NCI-H2107 (cell line): ENCODE measurements around the gene SAMD10.
"Not testable (repeated sequence)": the region's sequence is repeated elsewhere in the genome, so short reads cannot be mapped to it uniquely, and the experiment has no call there.

Experiments used
- DNase-seq: peaks from one replicate; lab custom pipeline; 2025; lab: John Stamatoyannopoulos, UW

SAMD10 gene

DNA sequence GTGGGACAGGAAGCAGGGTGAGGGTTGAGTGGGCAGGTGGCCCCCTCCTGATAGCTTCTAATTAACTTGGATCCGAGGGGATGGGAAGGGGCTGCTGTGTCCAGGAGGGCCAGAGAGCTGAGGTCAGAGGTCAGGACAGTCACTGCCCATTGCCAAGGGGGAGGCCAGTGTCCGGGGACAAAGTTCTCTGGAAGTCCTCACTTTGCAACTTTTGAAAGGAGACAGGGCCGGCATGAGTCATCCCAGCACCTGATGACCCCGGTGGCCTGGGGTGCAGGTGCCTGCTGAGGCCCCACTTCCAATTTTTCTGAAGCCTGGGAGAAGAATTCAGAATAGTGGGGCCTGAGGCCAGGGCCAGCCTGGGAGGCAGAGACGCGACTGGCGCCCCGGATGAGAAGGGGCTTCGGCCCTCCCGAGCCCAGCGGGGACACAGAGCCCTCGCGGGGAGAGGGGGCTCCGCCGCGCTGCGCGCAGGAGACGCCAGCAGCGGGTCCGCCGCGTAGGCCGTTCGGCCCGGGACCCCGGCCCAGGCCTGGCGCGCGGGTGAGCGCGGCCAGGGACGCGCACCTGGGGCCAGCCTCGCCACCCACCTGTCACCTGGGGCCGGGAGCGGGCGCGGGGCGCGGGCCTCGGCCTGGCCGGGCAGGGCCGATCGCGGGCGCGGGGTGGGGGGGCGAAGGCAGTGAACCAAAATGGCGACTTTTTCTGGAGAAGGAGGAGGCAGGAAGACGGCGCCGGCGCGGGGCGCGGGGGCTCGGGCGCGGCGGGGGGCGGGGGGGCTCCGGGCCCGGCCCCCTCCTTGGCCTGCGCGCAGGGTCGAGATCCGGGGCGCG lies 10.3 kb downstream of the SAMD10 start:
- DNase-seq = no peak

DNA sequence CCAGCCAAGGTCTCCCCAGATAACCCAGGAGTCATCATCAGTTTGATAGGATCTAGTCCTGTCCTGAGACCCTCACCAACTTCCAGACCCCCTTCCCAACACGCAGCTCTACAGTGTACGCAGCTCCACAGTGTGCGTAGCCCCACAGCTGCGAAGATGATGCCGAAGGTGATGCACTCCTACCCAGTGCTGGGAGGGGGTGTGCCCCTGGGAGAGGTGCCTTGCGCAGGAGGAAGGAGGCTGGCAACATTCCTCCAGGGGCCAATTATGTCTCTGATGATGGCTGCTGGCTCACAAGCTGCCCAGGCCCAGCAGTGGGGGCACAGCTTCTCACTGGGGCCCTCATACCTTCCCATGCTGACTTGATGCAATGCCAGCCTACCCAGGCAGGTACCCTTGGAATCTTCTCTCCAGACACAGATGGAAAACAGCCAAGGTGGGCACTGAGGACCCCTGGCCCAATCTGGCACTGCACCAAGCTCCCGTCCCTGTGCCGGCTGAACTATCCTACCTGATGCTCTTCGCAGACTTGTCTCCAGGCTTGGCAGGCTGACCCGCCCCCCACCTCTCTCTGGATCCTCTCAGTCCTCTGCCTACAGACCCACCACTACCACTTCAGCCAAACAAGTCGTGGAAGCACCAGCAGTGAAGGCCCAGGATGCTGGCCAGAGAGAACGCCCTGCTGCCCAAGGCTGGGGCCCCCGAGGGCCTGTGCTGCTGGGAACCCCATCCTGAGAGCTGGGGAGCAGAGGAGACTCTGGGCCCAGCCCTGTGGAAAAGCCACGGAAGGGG lies 11.1 kb downstream of the SAMD10 start:
- no peak for DNase-seq

DNA sequence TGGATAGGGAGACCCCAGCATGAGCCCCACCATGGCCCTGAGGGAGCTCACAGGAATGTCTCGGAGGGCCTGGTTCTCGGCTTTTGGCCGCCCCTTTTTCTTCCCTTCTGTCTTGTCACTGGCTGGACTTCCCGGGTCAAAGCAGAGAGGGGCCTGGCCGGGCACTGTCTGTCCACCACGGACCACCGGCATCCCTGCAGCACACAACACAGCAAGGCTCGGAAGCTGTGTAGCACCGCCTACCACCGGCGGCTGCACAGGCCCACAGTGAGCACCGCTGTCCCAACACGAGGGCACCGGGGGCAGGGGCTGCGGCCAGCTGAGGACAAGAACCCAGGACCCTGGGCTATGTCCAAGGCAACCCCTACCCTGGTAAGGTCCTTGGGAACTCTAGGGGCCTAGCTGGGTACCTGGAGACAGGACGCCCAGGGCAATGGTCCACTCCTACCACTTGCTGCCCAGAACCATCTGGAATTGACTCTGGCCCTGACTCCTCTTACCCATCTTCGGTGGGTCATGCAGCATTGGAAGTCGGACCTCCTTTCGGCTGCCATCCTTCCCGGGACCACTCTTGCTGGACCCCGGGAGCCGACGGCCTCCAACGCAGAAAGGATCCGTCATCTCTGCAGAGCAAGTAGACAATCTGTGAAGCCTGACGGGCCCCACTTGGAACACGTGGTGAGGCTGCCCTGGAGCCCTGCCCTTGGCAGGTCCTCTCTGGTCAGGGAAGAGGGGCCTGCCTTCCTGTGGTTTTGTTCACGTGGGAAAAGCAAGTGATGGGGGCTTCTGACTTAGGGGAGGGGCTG lies 11.9 kb downstream of the SAMD10 start:
- no peak for DNase-seq

DNA sequence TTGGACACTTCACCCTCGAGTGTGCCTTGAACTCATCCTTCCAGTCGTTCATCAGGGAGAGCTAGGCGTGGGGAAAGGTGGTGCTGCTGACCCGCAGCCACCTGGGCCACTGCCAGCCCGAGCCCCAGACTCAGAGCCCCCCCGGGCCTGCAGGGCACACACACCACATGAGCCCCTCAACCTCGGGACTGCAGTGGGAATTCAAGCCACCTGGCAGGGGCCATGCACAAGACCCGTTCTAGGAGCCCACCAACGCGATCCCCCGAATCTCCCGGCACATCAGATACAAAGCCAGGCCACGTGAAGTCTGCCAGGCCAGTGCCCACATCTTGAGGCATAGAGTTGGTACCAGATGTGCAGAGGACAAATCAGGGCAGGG lies 12.5 kb downstream of the SAMD10 start:
- DNase-seq = no peak

DNA sequence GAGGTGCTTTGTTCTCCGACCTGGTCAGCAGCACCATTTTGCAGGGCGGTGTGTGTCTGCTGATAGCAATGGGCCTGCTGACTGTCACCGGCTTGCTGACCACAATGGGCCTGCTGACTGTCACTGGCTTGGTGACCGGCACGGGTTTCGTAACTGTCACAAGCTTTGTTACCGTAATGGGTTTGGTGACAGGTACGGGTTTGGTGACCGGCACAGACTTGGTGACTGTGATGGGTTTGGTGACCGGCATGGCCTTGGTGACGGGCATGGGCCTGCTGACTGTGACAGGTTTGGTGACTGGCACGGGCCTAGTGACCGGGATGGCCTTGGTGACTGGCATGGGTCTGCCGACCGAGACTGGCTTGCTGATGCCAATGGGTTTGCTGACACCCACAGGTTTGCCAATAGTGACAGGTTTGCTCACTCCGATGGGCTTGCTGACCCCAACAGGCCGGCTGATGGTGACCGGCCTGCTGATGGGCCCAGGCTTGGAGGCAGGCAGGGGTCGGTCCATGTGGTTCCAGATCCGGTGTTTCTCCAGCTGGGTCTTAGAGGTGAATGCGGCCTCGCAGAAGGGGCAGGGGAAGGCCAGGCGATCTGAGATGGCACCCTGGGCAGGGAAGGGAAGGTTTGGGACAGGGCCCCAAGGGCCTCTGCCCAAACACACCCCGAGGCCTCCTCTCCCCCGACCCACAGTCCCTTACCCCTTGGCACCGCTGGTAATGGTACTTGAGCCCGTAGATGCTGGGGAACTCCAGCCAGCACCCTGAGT lies 13.1 kb downstream of the SAMD10 start:
- no peak for DNase-seq

DNA sequence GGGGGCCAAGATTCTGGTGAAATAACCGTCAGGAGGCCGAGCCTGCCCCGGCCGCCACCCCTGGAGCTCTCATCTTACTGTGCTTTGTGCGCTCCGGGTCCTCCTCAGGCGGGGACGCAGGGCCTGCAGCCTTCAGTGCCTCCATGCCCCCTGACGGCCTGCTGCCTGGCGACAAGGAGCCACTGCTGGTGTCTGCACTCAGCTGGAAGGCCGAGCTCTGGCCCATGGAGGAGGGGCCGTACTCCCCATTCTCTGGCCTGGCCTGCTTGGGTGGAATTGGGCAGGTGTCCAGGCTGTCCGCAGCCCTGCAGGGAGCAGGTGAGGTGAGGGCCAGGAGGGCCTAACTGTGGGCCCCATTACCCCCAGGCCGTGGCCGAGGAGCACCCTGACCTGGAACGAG lies 15.0 kb downstream of the SAMD10 start:
- DNase-seq = no peak

DNA sequence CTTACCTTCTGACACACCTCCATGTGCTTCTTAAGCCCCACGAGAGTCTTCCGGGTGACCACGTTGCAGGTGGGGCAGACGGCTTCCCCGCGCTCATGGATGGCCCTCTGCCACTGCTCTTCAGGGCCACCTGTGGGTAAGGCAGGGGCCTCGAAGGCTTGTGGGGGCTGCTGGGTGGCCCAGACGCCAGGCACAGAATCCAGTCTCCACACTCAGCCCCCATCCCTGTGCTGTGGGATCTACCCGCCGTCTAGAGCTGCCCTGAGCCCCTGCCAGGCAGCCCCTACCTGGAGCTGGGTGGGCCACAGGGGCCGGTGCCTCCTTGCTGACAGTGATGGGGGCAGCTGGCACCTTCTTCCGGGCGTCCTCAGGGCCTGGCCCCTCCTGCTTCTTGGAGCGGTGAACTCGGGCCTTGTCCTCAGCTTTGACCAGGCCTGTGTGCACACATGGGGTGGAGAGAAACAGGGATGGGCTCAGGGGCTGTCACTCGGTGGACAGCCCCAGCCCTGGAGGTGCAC lies 15.6 kb downstream of the SAMD10 start:
- DNase-seq = no peak

DNA sequence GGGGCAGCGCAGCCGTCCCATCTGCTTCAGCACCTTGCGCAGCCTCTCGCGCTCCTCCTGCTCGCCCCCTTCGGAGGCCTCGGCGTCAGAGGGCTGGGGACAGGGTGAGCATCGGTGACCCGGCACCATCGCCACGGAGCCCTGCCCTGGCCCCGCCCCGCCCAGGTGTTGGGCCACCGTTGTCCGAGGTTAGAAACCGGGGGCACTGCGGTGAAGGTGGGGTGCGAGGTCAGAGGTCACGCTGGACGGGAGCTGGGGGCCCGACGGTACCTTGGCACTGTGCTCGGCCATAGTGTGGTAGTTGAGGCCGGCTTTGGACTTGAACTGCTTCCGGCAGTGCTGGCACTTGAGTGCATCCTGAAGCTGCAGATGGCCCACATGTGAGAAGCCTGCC lies 16.1 kb downstream of the SAMD10 start:
- no peak for DNase-seq

DNA sequence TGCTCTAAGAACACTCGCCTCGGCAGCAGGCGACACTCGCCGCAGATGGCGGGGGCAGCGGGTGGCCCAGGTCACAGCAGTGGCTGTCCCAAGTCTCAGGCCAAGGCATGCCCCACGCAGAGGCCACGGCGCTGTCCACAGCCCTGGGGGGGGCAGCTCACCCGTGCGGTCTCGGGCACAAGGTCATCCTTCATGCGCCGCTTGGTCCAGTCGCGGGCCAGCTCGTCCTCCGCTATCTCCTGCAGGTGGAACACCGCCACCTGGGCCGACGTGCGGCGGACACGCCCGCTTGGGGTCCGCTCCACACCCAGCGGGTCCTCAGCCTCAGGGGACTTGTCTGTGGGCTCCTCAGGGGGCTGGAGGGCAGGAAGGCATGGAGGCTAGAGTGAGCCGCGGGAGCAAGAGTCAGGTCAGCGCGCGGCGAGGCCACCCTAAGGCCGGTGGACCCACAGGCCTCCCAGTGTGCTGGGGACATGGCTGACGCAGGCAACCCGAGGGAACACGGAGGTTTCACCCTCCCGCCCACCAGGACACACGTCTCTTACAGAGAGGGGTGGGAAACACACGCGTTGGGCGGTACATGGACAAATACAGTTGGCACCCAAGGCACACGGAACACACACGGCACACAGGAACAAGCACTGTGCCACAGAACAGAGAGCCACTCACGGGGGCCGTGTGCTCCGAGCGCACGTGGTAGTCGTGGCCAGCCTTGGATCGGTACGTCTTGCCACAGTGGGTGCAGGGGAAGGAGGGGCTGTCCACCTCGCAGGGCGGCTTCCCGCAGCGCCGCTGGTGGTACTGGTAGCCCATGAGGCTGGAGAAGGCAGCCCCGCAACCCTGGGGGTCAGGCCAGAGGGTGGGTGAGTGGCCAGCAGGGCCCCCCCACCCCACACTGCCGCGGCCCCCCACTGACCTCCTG lies 16.8 kb downstream of the SAMD10 start:
- no peak for DNase-seq

DNA sequence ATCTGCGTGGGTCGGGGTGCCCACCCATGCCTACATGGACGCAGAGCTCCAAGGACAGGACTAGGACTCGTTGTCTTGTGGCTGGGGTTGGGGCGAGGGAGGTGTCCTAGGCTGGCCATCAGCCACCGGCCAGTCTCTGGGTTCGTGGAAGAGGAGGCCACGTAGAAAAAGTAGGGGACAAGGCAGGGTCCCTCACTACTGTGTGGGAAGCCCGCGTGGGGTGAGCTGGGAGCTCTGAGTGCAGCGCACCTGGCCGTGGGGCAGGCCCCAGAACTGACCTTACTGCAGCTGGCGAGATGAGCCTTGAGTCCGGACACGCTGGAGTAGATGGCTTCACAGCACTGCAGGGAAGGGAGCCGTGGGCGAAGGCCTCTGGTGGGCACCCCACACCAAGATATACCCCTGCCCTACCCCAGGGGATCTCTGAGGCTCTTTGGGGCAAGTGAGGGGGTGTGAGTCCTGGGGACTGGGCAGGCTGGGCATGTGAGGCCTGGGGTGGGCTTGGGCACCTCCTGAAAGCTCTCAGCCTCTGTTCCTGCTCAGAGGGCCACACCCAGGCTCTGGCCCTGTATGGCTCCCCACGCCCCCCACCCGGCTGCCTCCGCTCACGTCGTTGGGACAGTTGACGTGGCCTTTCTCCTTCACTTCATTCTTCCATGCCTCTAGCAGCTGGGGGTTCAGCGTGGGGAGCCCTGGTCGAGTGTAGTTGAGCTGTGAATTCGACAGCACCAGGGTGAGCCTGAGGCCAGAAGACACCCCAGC lies 17.6 kb downstream of the SAMD10 start:
- DNase-seq = no peak

DNA sequence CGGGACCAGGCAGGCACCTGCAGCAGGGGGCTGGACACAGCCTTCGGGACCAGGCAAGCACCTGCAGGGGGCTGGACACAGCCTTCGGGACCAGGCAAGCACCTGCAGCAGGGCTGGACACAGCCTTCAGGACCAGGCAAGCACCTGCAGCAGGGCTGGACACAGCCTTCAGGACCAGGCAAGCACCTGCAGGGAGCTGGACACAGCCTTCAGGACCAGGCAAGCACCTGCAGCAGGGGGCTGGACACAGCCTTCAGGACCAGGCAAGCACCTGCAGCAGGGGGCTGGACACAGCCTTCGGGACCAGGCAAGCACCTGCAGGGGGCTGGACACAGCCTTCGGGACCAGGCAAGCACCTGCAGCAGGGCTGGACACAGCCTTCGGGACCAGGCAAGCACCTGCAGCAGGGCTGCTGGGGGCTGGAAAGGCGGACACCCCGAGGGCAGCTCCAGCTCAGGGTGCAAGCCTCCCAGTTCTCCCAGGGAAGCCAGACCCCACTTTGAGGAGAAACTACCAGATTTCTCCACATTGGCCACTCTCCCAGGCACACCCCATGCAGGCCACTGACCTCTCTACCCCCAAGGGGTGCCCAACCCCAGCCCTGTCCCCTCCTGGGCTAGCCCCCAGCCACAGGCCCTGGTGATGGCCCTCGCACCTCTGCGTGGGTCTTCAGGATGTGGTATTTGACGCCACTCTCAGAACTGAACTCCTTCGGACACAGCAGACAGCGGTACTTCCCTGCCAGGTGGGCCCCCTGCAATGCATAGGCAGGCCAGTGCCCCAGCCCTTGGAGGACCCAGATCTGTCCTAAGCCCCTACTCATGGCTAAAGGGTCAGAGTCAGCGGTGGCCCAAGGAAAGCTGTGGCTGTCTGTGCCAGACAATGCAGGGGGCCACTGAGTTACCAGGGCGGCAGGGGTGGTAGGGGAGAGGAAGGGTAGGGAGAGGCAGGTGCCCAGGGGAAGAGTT lies 18.5 kb downstream of the SAMD10 start:
- DNase-seq = not testable (repeated sequence)

DNA sequence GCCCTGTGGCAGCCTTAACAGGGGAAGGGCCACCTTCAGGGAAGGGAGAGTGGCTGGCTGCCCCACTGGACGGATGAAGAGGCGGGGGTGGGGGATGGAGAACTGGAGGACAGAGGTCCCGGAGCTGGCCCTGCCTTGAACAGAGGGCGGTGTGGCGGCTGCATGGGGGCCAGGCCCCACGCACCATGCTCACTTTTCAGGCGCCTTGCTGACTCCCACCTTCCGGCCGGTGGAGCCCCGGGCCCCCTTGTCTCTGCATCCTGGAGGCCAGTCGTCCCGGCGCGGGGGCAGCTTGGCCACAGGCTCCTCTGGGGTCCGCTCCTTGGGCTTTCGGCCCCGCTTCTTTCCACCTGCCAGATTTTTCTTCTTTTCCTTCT lies 19.8 kb downstream of the SAMD10 start:
- DNase-seq = no peak

DNA sequence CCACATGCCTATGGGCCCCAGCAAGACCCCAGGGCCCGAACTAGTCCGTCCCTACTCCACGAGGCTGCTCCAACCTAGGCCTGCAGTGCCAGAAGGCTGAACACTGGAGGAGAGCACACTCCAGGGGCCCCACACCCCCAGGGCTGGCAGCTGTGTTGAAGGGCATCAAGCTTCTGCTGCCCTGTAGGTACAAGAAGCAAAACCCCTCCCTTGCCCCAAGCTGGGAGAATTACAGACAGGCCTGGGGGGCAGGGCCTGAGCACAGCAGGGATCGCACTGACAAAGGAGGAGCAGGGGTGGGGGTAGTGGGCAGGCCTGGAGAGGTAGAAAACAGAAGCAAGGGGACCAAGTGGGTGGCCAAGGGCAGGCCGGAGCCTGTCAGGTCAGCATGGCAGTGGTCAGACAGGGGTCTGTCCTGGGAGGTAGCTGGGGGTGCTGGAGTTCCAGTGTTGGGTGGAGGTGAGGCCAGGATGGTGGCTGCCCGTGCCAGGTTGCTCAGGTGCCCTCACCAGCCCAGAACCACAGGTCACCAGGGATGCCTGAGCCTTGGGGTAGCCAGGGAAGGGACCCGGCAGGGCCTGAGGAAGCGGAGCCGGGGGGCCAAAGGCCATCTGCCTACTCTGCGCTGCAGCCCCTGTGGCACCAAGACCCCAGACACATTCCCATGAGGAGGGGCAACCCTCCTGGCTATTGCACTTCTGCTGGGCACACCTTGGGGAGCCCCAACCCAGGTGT lies 20.3 kb downstream of the SAMD10 start:
- no peak for DNase-seq

DNA sequence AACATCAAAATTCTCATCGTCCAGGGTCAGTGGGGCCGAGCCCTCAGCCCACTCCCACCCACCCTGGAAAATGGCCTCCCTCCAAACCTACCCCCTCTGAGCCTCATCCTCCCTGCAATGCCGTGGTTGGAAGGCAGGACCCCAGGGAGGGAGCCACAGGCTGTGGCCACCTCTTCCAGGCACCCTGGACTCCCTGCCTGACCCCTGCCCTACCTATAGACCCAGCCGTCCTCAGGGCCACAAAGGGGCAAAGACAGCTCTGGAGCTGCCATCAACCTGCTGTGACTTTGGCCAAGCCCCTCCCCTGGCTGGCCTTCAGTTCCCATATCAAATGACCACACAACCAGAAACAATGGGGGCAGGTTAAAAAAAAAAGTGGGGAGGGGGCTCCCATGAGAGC lies 21.0 kb downstream of the SAMD10 start:
- no peak for DNase-seq

DNA sequence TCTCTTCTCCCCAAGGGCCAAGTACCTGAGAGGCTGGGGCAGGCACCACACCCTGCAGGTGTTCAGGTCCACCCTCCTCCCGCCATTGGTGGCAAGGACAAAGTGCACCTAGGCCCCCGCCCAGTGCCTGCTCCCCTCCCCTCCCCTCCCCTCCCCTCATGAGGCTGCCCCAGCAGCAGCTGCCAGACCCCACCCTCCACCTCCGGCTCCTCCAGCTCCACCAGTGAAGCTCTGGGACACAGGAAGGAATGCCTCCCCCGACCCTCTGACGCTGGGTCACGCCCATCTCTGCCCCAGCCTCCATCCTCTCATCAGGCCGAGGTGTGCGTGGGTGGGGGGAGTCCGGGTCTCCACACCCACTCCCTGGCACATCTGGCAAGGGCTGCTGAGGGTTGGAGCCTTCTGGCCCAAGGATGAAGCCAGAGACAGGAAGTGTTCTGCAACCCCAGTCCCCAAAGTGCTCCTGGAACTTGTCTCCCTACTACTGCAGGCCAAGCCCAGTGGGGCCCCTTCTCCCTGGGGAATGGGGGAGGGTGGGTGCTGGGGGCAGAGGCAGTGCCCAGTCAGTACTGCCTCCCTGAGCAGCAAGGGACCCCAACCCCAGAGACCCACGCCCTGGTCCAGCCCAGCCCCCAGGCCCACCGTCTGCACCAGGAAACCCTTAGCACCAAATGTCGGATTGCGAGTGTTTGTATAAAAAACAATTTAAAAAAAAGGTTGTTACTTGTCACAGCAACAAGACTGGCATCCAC lies 21.6 kb downstream of the SAMD10 start:
- no peak for DNase-seq

DNA sequence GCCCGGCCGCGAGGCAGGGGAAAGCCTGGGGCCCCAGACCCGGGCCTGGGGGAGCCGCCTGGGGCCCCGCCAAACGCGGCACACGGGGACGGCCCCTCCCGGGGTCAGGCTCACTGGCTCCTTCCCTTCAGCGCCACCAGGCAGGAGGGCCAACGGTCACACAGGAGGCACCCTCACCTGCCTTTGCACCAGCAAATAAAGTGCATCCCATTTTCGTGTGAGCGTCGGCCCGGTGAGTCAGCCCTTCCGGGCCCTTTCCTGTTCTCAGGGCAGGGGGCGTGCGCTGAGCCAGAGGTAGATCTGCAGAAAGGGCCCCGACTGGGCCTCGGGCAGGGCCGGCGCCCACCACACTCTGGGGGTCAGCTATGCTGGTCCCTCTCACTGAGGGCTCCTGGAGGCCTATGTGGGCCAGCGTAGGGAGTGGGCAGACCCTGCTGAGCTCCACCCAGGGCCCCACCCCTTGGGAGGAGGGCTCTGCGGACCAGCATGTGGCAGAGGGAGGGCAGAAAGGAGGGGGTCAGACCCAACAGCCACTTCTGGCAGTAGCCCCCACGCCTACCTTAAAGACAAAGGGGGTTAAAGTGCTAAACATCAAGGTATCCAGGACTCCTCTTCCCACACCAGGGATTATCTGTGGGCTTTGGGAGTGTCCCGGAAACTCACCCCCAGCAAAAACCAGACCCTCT lies 22.3 kb downstream of the SAMD10 start:
- DNase-seq = no peak

DNA sequence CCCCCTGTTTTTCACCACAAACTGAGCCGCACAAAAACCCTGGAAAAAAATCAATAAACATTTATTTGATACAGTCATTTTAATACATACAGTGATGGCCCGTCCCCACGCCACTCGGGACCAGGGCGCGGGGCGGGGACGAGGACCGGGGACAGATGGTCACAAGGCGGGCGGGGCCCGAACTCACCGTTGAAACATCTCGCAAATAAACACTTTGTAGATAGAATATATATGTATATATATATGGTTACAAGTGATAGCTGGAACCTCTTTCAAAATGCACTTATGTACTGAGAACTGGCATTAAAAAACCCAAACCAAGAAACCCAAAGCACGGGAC lies 22.8 kb downstream of the SAMD10 start:
- no peak for DNase-seq
